ENCODE measurements around the gene MAZ.
A peak's percentile ranks its signal among the peaks of the same experiment; 100 is the strongest.
"Not testable (repeated sequence)": the region's sequence is repeated elsewhere in the genome, so short reads cannot be mapped to it uniquely, and the experiment has no call there.

MAZ gene

DNA sequence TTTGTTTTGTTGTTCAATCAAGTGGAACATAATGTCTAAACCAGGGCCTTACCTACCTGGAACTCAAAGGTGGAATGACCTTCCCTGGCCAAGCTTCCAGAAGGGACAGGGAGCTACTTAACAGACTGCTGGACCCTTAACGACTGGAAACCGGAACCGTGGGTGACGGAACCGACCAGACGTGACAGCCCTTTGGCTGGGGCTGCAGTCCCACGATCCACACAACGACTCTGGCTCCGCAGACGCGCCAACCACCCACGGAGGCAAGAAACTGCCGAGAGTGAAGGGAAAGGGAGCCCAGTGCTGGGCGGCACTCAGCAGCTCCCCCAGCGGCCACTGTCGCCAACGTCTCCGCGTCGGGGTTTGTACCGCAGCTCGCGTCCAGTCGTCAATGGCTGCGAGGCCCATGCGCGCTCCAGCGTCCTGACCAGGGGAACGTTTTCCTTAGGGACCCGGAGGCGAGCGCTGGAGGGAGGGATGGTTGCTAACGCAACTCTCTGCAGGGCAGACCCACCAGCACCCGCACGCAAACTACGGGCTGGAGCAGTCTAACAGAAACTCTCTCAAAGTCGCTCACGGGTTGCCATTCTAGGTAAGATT lies 21.3 kb upstream of the MAZ start:
- no peak for DNase-seq

DNA sequence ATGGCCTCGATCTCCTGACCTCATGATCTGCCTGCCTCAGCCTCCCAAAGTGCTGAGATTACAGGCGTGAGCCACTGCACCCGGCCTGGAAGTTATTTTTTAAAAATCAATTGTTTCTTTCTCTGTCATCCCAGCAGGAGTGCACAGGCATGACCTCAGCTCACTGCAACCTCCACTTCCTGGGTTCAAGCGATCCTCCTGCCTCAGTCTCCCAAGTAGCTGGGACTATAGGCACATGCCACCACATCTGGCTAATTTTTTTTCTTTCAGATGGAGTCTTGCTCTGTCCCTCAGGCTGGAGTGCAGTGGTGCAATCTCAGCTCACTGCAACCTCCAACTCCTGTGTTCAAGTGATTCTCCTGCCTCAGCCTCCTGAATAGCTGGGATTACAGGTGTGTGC lies 19.2 kb upstream of the MAZ start:
- not testable (repeated sequence) for DNase-seq

DNA sequence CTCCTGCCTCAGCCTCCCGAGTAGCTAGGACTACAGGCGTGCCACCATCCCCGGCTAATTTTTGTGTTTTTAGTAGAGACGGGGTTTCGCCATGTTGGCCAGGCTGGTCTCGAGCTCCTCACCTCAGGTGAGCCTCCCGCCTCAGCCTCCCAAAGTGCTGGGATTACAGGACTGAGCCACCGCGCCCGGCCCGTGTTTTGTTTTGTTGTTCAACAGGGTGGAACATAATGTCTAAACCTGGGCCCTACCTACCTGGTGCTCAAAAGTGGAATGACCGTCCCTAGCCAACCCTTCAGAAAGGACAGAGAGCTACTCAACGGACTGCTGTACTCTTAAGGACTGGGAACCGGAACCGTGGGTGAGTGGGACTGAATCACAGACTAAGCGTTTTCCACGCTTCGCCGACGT lies 16.6 kb upstream of the MAZ start:
- DNase-seq: no peak

DNA sequence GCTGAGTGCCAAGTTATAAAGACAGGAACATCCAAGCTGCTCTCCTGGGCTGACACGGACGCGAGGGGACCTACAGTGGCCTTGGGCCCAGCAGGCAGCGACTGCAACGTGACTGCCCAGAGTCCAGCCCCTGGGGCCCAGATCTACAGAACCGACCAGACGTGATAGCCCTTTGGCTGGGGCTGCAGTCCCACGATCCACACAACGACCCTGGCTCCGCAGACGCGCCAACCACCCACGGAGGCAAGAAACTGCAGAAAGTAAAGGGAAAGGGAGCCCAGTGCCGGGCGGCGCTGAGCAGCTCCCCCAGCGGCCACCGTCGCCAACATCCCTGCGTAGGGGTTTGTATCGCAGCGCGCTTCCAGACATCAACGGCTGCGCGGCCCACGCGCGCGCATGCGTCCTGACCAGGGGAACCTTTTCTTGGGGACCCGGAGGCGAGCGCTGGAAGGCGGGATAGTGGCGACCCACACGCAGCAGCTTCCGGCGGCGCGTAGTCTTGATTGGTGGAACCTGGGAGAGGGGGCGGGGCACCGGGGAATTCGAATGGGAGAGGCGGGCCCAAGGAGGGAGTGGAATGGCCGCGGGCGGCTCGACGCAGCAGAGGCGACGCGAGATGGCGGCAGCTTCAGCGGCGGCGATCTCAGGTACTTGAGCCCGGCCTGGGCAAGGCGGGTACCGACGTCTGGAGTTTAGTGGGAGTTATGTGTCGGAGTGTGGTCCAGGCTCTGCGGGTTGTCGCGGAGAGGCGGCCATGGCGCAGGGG lies 16.0 kb upstream of the MAZ start, which contains the start of gene KIF22:
Gene KIF22 (plus strand): TSS at position 569 of the 766 bp plus-strand sequence. CDS start 9 bp downstream, at position 578.
- DNase-seq: peak; percentile 98 to 99

DNA sequence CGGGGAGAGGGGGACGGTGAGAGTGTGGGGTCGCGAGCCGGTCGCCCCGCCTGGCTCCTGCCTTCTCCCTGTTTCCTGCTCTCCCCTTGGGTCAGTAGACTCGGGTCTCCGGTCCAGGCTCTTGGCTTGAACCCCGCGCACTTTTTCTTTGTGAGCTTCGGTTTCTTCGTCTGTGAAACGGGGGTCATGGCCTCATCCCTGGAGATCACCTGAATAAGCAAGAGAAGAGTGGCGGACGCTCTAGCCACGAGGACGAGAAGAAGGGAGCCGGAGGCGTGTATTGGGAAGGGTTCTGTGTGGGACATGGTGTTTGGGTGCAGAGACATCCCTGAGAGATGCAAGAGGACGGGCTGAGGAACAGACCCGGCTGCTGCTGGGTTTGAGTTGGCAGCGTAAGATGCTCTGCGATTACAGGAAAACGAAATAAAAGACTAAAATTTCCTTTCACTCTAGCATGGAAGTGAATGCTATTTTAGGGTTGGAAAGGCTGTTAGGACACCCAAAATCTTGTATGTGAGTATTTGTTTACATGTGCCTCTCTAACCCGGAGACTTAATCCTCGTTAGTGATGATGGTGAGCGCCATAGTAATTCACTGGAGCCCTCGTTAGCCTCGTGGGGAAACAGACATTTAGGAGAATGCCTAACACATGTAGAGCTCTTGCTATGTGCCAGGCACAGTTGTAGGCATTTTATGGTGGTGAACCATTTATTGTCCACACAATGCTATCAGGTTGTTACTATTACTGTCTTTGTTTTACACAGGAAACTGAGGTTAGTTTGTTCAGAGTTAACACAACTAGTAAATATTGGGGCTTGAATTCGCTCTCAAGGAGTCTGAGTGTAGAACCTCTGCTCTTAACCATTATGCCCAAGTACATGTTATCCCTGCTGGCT lies 15.1 kb upstream of the MAZ start:
- DNase-seq: no peak

DNA sequence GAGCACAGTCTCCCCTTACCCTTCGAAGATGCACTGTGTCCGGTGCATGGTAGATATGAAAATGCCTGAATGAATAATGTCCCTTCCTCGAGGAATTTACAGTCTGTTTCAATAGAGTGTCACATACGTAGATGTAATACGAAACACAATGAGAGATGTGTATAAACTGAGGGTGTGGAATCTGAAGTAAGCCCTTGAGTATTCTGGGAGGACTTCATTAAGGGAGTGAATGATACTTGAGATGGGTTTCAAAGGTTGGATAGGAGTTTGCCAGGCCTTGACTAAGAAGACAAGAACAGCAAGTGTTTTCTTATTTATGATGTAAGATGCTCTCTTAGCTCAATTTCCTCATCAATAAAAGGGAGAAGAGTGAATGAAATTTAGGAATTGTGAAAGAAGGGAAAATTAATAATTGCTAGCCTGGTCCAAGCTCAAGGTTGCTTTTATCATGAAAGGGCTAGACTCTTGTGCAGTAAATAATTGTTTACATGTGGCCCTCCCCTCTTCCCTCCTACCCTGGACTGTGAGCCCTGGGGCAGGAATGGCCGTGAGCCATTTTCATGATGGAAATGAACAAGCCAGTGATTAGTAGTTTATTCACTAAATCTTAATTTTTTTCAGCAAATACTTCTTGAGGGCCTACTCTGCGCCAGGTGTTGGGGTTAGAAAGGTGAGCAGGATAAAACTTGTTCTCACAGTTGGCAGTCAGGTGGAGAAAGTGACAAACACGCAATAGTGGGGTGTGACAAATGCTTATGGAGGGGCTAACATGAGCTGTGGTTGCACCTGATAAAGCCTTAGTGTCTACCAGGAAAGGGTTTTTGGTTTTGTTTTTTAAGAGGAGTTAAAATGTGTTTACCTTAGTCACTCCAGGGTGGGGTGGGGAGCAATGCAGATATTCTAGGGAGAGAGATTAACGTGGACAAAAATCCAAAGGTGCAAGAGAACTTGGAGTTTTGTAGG lies 14.2 kb upstream of the MAZ start:
- DNase-seq: no peak

DNA sequence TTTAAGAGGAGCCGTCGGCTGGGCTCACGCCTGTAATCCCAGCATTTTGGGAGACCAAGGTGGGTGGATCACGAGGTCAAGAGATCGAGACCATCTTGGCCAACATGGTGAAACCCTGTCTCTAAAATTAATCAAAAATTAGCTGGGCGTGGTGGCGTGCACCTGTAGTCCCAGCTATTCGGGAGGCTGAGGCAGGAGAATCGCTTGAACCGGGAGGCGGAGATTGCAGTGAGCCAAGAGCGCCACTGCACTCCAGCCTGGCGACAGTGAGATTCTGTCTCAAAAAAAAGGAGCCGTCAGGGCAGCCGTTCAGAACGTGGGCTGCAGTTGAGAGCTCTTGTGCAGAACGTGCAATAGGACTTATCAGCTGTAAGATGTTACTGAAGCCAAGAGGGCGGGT lies 13.2 kb upstream of the MAZ start:
- DNase-seq: not testable (repeated sequence)

DNA sequence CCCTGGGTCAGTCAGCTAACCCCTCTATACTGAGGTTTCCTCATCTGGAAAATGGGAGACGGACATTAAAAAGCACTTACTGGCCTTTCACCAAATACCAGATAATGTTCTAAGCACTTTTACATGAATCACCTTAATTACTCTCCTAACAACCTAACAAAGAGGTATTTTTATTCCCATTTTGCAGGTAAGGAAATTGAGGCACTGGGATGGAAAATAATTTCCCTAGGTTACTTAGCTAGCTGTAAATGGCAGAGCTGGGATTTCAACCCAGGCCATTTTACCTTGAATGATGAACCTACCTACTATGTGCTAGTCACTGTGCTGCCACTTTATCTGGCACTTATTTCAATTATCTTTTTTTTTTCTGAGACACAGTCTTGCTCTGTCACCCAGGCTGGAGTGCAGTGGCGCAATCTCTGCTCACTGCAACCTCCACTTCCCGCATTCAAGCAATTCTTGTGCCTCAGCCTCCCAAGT lies 12.1 kb upstream of the MAZ start:
- no peak for DNase-seq

DNA sequence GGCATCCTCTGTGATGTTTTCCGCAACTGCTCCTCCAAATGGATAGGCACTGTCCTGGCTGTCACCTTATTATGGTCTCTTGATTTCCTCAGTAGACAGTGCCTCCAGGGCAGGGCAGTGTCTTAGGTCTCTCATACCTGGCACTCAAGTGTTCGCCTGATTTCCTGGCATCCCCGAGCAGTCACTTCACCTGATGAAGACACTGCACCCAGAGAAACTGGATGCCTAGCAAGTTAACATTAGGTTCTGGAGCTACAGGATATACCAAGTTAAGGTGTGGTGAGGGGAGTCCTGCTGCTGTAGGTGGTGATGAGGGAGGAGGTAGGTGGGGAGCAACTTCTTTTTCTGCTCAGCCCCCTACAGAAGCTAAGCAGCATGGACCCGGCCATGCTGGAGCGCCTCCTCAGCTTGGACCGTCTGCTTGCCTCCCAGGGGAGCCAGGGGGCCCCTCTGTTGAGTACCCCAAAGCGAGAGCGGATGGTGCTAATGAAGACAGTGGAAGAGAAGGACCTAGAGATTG lies 3.9 kb upstream of the MAZ start:
- no peak for DNase-seq

DNA sequence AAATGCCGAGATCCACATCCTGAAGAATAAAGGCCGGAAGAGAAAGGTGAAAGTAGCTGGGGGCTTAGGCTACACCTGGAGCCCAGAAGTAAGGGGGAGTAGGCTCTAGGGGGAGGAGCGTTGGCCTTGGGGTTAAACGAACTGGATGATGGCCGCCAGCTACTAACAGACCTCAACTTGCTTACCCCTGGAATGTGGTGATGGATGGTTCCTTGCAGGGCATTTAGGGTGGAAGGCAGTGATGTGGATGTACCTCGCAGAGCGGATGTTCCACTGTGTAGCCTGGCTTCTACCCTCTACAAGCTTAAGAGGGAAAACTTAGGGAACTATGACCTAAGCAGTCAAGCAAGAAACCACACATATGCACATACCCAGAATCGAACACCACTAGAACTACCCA lies 2.3 kb upstream of the MAZ start:
- no peak for DNase-seq

DNA sequence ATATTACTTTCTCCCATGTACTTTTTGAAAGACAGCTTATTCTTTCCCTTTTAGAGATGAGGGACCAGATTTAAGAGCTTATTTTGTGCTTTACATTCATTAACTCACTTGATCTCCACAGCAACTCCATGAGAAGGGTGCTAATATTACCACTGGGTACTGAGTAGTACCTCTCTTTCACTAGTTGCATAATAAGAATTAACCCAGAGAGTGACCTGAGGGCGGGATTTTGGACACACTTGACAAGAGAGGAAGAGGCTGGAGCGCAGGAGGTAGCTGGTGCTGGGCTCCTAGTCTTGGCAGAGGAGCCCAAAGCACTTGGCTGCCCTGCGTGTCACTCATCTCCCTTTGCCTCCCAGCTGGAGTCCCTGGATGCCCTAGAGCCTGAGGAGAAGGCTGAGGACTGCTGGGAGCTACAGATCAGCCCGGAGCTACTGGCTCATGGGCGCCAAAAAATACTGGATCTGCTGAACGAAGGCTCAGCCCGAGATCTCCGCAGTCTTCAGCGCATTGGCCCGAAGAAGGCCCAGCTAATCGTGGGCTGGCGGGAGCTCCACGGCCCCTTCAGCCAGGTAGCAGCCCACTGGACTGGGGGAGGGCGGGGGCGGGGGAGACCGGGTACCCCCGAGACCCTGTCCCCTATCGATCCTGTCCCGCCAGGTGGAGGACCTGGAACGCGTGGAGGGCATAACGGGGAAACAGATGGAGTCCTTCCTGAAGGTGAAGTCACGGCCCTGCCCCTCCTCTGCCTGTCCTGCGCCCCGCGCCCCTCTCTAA lies 1.7 kb upstream of the MAZ start:
- DNase-seq: peak in 1 of 2 experiments; percentile 55

DNA sequence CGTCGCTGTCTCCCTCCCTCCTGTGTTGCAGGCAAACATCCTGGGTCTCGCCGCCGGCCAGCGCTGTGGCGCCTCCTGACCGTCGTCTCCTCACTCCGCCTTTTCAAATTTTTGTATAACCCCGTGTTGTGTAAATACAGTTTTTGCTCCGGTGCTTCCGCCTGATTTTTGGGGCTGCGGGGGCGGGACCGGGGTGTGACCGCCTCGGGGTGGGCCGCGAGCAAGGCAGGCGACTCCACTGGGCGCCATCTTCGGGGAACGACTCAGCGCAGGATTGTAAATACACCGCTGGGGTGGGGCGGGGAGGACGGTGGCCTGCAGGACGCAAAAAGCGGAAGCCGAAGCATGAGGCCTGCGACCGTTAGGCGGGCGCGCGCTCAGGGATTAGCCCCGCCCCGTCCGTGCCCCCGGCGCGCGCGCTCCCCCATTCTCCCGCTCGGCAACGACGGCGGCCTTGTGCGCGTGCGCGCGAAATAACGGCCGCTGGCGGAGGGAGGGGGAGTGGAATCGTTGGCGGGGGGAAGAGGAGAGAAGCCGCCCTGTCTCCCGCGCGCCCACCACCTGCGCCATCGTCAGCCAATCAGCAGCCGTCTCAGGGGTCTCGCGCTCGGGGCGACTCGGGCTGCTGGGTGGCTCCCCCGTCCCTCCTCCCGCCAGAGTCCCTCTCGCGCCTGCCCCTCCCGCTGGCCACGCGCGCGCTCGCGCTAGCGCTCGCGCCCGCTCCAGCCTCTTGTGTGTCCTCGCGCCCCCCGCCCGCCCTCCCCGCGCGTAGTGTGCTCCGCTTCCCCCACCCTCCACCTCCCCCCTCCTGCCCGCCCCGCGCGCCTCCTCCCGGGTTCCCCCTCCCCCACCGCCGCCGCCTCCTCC lies 864 bp upstream of the MAZ start:
- peak; percentile 96 to 100 for DNase-seq

DNA sequence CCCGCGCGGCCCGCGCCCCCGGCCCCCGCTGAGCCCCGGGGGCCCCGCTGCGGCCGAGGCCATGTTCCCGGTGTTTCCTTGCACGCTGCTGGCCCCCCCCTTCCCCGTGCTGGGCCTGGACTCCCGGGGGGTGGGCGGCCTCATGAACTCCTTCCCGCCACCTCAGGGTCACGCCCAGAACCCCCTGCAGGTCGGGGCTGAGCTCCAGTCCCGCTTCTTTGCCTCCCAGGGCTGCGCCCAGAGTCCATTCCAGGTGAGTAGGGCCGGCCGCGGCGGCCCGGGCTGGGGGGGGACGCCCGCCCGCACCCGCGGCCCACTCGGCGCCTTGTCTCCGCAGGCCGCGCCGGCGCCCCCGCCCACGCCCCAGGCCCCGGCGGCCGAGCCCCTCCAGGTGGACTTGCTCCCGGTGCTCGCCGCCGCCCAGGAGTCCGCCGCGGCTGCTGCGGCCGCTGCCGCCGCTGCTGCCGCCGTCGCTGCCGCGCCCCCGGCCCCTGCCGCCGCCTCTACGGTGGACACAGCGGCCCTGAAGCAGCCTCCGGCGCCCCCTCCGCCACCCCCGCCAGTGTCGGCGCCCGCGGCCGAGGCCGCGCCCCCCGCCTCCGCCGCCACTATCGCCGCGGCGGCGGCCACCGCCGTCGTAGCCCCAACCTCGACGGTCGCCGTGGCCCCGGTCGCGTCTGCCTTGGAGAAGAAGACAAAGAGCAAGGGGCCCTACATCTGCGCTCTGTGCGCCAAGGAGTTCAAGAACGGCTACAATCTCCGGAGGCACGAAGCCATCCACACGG lies 504 bp downstream of the MAZ start:
- peak; percentile 50 to 71 for DNase-seq

DNA sequence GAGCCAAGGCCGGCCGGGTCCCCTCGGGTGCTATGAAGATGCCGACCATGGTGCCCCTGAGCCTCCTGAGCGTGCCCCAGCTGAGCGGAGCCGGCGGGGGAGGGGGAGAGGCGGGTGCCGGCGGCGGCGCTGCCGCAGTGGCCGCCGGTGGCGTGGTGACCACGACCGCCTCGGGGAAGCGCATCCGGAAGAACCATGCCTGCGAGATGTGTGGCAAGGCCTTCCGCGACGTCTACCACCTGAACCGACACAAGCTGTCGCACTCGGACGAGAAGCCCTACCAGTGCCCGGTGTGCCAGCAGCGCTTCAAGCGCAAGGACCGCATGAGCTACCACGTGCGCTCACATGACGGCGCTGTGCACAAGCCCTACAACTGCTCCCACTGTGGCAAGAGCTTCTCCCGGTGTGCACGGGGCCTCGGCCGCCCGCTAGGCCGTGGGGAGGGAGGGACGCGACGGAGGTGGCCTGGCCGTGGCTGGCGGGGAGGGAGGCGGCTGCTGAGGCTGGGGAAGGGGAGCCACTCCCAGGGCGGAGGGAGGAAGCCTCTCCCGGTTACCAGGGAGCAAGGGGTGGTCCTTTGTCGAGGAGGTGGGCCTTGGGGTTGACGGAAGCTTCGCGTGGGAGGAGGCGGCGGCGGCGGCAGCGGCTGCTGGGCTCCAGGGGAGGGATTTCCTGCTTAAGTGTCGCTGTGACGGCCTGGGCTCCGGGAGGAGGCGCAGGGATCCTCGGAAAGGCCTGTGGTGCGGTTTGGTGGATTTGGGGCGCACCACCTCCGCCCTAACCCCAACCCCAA lies 1.3 kb downstream of the MAZ start:
- peak; percentile 92 to 93 for DNase-seq

DNA sequence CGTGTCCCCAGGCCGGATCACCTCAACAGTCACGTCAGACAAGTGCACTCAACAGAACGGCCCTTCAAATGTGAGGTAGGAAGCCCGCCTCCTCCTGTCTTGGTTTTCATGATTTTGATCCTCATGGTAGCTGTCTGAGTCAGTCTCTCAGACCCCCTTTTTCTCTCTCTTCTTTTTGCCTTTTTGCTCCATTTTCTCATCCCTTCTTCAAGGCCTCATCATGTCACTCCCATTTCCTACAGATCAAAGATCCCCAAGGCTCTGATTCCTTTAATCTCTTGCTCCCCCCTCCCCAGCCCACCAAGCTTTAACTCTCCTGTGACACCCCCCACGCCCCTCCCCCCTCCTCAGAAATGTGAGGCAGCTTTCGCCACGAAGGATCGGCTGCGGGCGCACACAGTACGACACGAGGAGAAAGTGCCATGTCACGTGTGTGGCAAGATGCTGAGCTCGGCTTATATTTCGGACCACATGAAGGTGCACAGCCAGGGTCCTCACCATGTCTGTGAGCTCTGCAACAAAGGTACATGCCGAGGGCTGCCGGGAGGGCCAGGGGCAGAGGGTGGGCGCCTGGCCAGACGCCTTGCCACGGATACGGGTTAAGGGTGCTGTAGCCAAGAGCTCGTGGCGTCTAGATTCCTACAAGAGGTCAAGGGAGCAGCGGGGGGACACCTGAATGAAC lies 2.0 kb downstream of the MAZ start:
- DNase-seq: no peak

DNA sequence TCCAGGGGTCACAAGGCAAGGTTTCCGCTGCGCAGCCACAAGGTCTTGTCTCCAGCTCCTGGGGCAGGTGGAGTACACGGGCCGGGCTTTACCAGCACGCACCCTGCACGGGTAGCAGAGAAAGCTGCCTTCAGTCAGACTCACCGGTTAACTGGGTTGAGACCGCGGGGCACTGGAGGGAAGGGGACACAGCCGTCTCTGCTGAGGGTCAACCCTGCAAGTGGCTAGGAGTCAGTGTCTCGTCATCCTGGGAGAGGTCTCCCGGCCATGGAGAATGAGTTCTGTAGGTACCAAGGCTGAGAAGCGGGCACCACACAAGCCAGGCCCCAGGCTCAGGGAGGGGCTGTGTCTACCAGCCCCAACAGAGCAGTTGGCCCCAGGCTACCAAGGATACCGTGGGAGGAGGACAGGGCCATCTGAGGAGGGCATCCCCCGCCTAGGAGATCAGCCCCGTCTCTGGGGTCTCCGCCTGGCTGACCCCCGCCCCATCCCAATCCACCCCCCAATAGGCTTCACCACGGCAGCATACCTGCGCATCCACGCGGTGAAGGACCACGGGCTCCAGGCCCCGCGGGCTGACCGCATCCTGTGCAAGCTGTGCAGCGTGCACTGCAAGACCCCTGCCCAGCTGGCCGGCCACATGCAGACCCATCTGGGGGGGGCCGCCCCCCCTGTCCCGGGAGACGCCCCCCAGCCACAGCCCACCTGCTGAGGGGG lies 2.9 kb downstream of the MAZ start:
- no peak for DNase-seq

All from SW 1271 (cell line).